A673 (cell line): ENCODE data around the gene FBXO10.

Experiments used
- CTCF ChIP-seq: fragments of 300-800, 200-600 bp; sonication (generic); conservative IDR thresholded peaks from 2 replicates; pipeline ENCODE4 v1.5.1; 2017; ENCODE audit warnings: low read depth, mild to moderate bottlenecking, antibody characterized with exemption, low read length, moderate library complexity, mixed read lengths
- EZH2 ChIP-seq: fragments of 200-600 bp; sonication (generic); IDR thresholded peaks from 2 replicates; pipeline ENCODE4 v1.6.1; 2017; ENCODE audit warnings: borderline replicate concordance, low read depth, mild to moderate bottlenecking, mixed read lengths, antibody characterized with exemption, low read length; ENCODE audit not compliant: poor library complexity, severe bottlenecking

DNA sequence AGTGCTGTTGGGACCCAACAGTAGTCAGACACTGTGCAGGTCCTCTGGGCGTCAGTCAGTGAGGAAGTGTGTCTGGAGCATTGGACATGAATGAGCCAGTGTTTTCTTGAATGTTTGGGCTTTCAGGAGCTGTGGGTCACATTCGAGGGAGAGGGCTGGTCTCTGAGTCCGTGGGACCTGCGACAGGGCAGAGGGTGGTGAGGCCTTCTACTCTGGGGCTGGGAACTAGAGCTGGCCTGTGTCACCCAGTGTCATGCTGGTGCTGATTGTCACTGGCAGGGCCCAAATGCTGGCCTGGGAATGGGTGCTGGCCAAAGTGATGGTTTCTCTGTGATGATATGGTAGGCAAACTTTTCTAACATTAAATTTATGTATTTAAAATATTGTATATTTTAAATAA is 80.2 kb downstream of the FBXO10 start:
- TF ChIP-seq CTCF (no peak), EZH2 (no peak)
